Neural progenitor cell (in vitro differentiated cells): ENCODE results near the gene NOTCH1. TPM values are rescaled to one million over a fixed set of nuclear protein-coding genes. Genes with fewer than 3 reads are reported as not detected.

Experiments used
- DNase-seq: peaks from one replicate; pipeline ENCODE4 v3.0.0-alpha.2; 2016; ENCODE audit warnings: low spot score
- H2AFZ ChIP-seq: fragments of 200-600 bp; sonication (generic); replicated peaks from 2 replicates; pipeline ENCODE4 v1.6.1; 2016; ENCODE audit warnings: antibody characterized with exemption
- H3F3A ChIP-seq: fragments of 200-600 bp; sonication (generic); 2 replicates; pipeline ENCODE4 v1.6.1; 2016; ENCODE audit warnings: antibody characterized with exemption, low read depth
- H3K27ac ChIP-seq: fragments of 200-600 bp; sonication (generic); 2 replicates; pipeline ENCODE4 v1.5.1; 2016; ENCODE audit warnings: mild to moderate bottlenecking
- H3K27me3 ChIP-seq: fragments of 200-600 bp; sonication (generic); 2 replicates; pipeline ENCODE4 v1.6.1; 2016; ENCODE audit warnings: mild to moderate bottlenecking, moderate library complexity
- H3K36me3 ChIP-seq: fragments of 200-600 bp; sonication (generic); 2 replicates; pipeline ENCODE4 v1.5.1; 2016
- H3K4me1 ChIP-seq: fragments of 200-600 bp; sonication (generic); 2 replicates; pipeline ENCODE4 v1.6.1; 2016; ENCODE audit warnings: mixed run types
- H3K4me2 ChIP-seq: fragments of 200-600 bp; sonication (generic); 2 replicates; pipeline ENCODE4 v1.6.1; 2016
- H3K4me3 ChIP-seq: fragments of 200-600 bp; sonication (generic); 2 replicates; pipeline ENCODE4 v1.5.1; 2016
- H3K79me2 ChIP-seq: fragments of 200-600 bp; sonication (generic); 2 replicates; pipeline ENCODE4 v1.6.1; 2016; ENCODE audit warnings: low read depth
- H3K9ac ChIP-seq: fragments of 200-600 bp; sonication (generic); 2 replicates; pipeline ENCODE4 v1.6.1; 2016
- H3K9me3 ChIP-seq: fragments of 200-600 bp; sonication (generic); 2 replicates; pipeline ENCODE4 v1.5.1; 2016; ENCODE audit warnings: low read depth
- H4K20me1 ChIP-seq: fragments of 200-600 bp; sonication (generic); 2 replicates; pipeline ENCODE4 v1.6.1; 2016; ENCODE audit warnings: low read depth
- H3K27ac Mint-ChIP-seq: 3 replicates; pipeline ENCODE4 v1.8.0; 2021; ENCODE audit warnings: mixed read lengths
- H3K27me3 Mint-ChIP-seq: 2 replicates; pipeline ENCODE4 v1.8.0; 2022; ENCODE audit warnings: low read depth, mild to moderate bottlenecking, inconsistent platforms, moderate library complexity, mixed read lengths; ENCODE audit not compliant: insufficient read depth
- H3K36me3 Mint-ChIP-seq: 3 replicates; pipeline ENCODE4 v1.8.0; 2021; ENCODE audit warnings: mixed read lengths
- H3K4me1 Mint-ChIP-seq: 3 replicates; pipeline ENCODE4 v1.8.0; 2021; ENCODE audit warnings: mixed read lengths
- H3K4me3 Mint-ChIP-seq: 3 replicates; pipeline ENCODE4 v1.8.0; 2021; ENCODE audit warnings: mild to moderate bottlenecking, moderate library complexity, mixed read lengths
- H3K9me3 Mint-ChIP-seq: 3 replicates; pipeline ENCODE4 v1.8.0; 2020; ENCODE audit warnings: mixed read lengths
- EZH2 ChIP-seq: fragments of 200-600 bp; sonication (generic); IDR thresholded peaks from 2 replicates; pipeline ENCODE4 v1.6.1; 2017; ENCODE audit warnings: antibody characterized with exemption, mild to moderate bottlenecking, moderate library complexity
- EZH2phosphoT487 ChIP-seq: fragments of 200-600 bp; sonication (generic); IDR thresholded peaks from 2 replicates; pipeline ENCODE4 v1.6.1; 2017; ENCODE audit warnings: antibody characterized with exemption
- total RNA-seq: library from RNA; depleted of rRNA; stranded (reverse); fragments of >200 nt; gene quantifications from 2 replicates; pipeline ENCODE4 v1.2.3, GENCODE V29; 2015; ENCODE audit warnings: low replicate concordance
- TF ChIP-seq, protein P1 (sequence below): fragments of 200-600 bp; sonication (generic); IDR thresholded peaks from 2 replicates; pipeline ENCODE4 v1.5.1; 2017; ENCODE audit warnings: antibody characterized with exemption, mild to moderate bottlenecking

Gene NOTCH1
- total RNA-seq, 1 donor from 2014 or later: 11.7 TPM

- peaks cover 13% of the 10 kb centered on the region for H3K27me3 ChIP-seq
- Mint-ChIP-seq H3K4me1 (peaks cover 39% of the 10 kb centered on the region), H3K27me3 (peaks cover 6% of the 10 kb centered on the region), H3K9me3 (no peaks in the 10 kb centered on the region), H3K4me3 (peak overlapping the region; percentile 85), H3K27ac (no peak overlapping the region), H3K36me3 (no peaks in the 10 kb centered on the region)
- H3K36me3 ChIP-seq: no peaks in the 10 kb centered on the region
- peaks cover 35% of the 10 kb centered on the region for H3F3A ChIP-seq
- H3K9me3 ChIP-seq: no peaks in the 10 kb centered on the region
- TF ChIP-seq EZH2phosphoT487: no peak
- no peak for TF ChIP-seq EZH2
- TF ChIP-seq, protein P1, sequence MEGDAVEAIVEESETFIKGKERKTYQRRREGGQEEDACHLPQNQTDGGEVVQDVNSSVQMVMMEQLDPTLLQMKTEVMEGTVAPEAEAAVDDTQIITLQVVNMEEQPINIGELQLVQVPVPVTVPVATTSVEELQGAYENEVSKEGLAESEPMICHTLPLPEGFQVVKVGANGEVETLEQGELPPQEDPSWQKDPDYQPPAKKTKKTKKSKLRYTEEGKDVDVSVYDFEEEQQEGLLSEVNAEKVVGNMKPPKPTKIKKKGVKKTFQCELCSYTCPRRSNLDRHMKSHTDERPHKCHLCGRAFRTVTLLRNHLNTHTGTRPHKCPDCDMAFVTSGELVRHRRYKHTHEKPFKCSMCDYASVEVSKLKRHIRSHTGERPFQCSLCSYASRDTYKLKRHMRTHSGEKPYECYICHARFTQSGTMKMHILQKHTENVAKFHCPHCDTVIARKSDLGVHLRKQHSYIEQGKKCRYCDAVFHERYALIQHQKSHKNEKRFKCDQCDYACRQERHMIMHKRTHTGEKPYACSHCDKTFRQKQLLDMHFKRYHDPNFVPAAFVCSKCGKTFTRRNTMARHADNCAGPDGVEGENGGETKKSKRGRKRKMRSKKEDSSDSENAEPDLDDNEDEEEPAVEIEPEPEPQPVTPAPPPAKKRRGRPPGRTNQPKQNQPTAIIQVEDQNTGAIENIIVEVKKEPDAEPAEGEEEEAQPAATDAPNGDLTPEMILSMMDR: no peak
- H3K9ac ChIP-seq: no peak overlapping the region
- peaks cover 56% of the 10 kb centered on the region for H3K4me1 ChIP-seq
- DNase-seq: no peak
- H3K4me2 ChIP-seq: no peak overlapping the region
- H3K27ac ChIP-seq: no peak overlapping the region
- peaks cover 30% of the 10 kb centered on the region for H3K79me2 ChIP-seq
- H3K4me3 ChIP-seq: no peak overlapping the region
- H4K20me1 ChIP-seq: peaks cover 32% of the 10 kb centered on the region
- no peak overlapping the region for H2AFZ ChIP-seq
These were observed 1.8 kb upstream of the NOTCH1 start for GRCh38 chr9:136547508-136548215.

DNA sequence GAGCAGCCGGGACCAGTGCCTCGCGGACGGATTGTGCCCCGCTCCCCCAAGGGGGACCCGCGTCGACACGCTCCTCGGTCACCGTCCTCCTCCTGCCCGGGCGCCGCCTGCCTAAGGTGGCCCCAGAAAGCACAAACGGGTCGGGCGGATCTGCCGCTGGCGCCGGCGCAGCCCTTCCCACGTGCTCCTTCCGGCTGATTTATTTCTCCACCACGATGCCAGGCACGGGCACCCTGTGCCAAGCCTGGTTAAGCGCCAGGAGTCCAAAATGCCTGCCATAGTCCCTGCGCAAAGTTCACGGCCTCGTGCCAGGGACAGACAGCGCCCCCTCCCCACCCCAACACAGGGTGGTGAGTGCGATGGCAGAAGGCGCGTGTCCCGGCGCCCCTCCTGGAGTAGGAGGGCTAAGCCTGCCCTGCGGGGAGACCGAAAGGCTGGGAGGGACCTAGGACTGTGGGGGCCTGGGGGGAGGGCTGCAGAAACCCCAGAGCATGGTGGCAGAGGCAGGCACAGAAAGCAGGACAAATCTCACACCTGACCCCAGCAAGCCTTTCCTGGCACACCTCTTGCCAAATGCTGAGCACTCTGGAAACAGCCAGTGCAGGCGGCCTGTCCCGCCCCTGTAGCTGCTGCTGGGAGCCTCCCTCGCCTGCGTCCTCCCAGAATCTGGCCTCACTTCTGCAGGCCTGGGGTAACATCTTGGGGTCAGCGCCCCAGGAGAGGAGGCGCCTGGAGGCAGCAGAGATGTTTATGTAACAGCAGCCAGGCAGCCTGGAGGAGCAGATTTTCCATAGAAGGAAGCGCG, 1.1 kb upstream of the NOTCH1 start:
- peak; percentile 64 for DNase-seq
- TF ChIP-seq, protein P1: no peak
- TF ChIP-seq EZH2phosphoT487 (no peak), EZH2 (no peak)
- no peak overlapping the region for H3K27ac ChIP-seq

DNA sequence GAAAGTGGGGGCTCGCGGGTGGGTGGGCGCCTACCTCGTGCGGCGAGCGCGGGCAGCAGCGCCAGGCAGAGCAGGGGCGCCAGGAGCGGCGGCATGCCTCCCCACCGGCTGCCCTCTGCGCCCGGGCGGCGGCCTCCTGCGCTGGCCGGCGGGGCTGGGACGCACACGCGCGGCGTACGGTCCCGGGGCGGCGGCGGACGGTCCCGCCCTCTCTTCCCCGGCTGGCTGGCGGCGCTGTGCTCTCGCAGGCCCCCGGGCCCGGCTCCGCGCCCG, 220 bp downstream of the NOTCH1 start:
- no peak for DNase-seq
- no peaks in the 10 kb centered on the region for H3K36me3 Mint-ChIP-seq
- peaks cover 53% of the 10 kb centered on the region for H4K20me1 ChIP-seq
- peaks cover 41% of the 10 kb centered on the region for H3F3A ChIP-seq
- peaks cover 13% of the 10 kb centered on the region for H3K27me3 ChIP-seq
- no peak overlapping the region for H3K27ac ChIP-seq
- peaks cover 2% of the 10 kb centered on the region for H3K27me3 Mint-ChIP-seq
- H3K9ac ChIP-seq: peak overlapping the region; percentile 73
- peak overlapping the region; percentile 99 for H3K4me3 ChIP-seq
- no peaks in the 10 kb centered on the region for H3K9me3 ChIP-seq
- H3K36me3 ChIP-seq: no peaks in the 10 kb centered on the region
- H3K9me3 Mint-ChIP-seq: no peaks in the 10 kb centered on the region
- TF ChIP-seq, protein P1: no peak
- TF ChIP-seq EZH2: no peak
- TF ChIP-seq EZH2phosphoT487: no peak
- H3K79me2 ChIP-seq: peaks cover 46% of the 10 kb centered on the region
- peaks cover 61% of the 10 kb centered on the region for H3K4me1 ChIP-seq
- peak overlapping the region; percentile 86 for H3K4me2 ChIP-seq
- no peak overlapping the region for H3K27ac Mint-ChIP-seq
- H2AFZ ChIP-seq: no peak overlapping the region
- no peak overlapping the region for H3K4me3 Mint-ChIP-seq
- peaks cover 44% of the 10 kb centered on the region for H3K4me1 Mint-ChIP-seq

More for the DNA sequence above, 1.1 kb upstream of the NOTCH1 start:
- Mint-ChIP-seq H3K4me3 (peak overlapping the region; percentile 85), H3K9me3 (no peaks in the 10 kb centered on the region), H3K27ac (peak overlapping the region; percentile 79), H3K27me3 (peaks cover 2% of the 10 kb centered on the region), H3K4me1 (peaks cover 38% of the 10 kb centered on the region), H3K36me3 (no peaks in the 10 kb centered on the region)
- H3K36me3 ChIP-seq: no peaks in the 10 kb centered on the region
- peaks cover 60% of the 10 kb centered on the region for H3K4me1 ChIP-seq
- H3K79me2 ChIP-seq: peaks cover 33% of the 10 kb centered on the region
- peak overlapping the region; percentile 96 for H3K4me2 ChIP-seq
- no peak overlapping the region for H3K9ac ChIP-seq
- H3F3A ChIP-seq: peaks cover 39% of the 10 kb centered on the region
- H4K20me1 ChIP-seq: peaks cover 40% of the 10 kb centered on the region
- peak overlapping the region; percentile 99 for H3K4me3 ChIP-seq
- H2AFZ ChIP-seq: no peak overlapping the region
- H3K9me3 ChIP-seq: no peaks in the 10 kb centered on the region
- peaks cover 13% of the 10 kb centered on the region for H3K27me3 ChIP-seq
